ENCODE data around the gene TMEM235.

The TMEM235 gene

DNA sequence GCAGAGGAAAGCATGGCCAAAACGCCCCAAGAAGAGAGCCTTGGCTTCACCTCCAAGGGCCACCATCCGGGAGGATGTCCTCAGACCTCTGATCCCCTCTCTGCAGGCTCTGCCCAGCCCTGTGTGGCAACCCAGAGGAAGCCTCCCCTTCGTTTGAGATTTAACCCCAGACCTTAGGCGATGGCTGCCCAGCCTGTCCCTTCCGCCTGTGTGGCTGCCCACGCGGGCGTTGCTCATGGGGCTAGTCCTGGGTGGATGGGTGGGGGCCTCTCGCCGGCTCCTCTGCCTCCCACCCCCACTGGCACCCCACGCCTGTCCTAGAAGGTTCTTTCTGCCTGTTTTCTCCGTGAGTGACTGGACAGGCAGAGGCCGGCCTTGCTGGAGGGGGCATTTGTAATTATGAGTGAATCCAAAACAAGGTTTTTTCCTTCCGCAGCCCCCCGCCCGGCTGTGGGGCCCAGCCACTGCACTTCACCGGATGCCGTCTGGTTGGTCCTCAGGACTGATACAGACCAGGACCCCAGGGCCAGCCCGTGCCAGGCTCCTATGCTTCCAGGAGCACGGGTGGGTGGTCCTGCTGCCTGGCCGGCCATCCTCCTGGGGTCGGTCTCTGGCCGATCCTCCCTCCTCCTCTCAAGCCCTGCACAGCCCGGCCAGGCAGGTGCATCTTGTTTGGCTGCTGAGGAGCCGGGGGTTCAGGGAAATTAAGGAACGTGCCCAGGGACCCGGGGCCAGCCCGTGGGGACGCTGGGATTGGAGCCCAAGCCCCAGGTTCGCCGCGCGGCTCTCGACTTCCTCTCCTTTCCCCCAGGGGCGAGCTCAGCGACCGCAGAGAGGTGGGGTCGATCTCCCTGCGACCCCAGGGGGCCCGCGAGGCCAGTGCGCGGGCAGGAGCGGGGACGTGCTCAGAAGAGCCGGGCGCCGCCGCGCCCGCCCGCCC, at the start of gene TMEM235:
TSS of gene TMEM235 (plus strand) at position 636 of the 940 bp plus-strand sequence. CDS start 393 bp downstream, outside the sequence.
- DNase-seq, result no peak

DNA sequence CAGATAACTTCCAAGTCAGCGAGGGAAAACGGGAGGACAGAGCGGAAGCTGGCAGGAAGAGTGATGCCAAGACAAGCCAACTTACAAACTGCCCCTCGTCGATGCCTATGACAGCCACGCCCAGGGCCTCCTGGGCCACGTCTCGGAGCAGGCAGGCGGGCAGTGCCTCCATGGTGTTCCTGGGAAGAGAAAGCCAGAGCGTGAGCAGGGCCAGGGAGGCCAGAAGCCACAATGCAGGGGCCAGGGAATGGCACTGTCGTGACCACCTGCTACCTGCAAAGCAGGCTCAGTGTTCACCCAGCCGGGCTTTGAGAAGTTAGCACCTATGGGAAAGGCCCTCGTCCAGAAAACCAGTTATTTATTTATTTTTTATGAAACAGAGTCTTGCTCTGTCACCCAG, 48.9 kb upstream of the TMEM235 start:
- no peak for DNase-seq

DNA sequence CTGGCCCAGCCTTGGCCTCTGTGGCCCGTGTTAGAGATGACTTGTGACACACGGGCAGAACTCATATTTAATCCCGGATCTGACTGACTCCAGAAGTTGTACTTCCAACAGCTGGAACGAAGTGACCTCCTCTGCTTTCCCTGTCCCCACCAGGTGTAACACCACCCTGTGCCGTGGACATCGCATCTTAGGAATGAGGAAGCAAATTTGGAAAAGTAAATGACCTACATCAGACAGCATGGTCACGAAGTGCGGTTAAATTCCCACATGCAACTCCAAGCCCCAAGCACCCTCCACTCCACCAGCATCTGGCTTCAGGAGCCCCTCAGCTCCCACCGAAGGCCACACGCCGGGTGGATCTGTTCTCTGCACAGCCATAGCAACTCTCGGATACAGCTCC, 47.5 kb upstream of the TMEM235 start:
- no peak for DNase-seq

DNA sequence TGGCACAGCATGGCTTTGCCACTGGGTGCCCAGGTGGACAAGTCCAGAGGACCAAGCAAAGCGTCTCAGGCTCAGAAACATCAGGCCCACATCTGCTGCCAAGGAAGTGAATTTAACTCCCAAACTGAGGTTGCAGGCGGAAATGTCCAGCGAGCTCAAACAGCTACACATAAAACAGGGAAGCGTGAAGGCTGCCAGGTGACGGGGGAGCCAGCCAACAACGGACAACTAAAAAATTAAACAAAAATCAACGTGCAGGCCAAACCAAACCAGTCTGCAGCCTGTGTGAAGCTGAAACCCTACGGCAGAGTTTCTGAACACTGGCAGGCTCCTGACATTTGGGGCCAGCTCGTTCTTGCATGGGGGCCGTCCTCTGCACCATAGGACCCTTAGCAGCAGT, 47.1 kb upstream of the TMEM235 start:
- DNase-seq, result no peak

DNA sequence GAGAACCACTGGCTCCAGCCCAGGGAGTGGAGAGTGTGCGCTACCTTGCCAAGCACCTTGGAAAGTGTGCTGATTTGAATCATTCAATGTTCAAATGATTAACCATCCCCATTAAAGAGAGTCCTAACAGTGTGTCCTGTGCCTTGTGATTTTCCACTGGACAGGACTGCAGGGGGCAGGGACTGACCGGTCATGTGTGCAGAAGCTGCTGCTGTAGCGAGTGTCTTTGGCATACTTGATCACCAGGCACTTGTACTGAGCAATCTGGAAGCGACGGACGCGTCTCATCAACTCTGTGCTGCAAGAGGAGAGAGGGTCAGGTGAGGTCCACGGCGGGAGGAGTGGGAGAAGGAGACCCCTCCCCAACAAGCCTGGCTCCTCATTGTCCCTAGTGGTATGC, 46.6 kb upstream of the TMEM235 start:
- no peak for DNase-seq

DNA sequence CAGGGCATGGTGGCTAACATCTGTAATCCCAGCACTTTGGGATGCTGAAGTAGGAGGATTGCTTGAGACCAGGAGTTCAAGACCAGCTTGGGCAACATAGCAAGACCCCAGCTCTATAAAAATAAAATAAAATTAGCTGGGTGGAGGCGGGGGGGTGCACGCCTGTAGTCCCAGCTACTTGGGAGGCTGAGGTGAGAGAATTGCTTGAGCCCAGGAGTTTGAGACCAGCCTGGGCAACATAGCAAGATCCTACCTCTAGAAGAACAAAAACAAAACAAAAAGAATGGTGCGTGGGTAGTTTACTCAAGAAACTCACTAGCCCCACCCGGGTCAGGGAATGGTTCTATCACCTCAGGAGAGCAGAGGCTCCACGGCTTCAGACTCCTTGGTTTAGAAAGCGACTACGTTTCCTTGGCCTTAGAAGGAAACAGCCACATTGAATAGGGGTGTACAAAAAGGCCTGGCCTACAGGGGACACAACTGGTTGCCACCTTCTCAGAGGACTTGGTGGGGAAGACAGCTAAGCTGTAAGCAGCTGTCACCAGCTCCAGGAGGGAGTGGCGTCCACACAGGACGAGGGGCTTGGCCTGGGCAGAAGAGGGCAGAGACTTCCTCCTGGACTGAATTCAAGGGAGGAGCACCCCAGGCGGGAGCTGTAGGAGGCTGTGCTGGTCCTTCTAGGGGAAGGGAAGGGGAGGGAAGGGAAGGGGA, 45.3 kb upstream of the TMEM235 start:
- no peak for DNase-seq

DNA sequence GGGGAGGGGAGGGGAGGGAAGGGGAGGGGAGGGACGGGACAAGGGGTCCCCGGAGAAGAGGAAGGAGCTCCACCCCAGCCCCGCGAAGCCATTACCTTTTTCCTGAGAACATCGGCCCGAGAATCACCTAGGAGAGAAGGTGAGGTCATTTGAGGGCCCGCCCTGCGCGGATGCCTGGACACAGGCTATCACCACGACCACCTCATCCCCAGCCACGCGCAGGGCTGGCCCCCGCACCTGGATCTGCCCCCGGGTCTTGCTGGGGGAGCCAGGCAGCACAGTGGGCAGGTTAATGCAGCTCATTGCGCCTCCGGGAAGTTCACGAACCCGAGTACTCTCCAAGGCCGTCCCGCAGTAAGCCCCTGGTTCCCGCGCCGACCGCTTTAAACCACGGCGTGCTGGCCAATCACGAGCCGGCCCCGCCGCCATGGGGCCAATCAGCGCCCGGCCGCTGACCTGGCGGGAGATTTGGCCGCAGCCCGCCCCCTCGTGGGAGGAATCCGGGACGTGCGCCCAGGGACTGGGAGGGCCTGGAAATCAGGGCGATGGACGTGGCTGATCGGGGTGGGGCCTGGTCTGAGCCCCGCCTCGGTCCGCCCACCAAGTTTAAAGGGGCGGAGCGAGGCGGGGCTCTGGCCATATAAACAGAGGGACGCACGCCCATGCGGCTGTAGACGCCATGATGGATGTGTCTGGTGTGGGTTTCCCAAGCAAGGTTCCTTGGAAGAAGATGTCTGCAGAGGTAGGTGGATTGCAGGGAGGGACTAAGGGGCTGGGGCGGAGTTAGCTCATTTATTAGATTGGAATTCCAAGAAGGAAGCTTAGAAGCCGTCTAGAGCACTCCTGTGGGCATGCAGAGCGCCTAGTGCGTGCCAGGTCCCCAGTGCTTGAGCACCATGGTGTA, 44.5 kb upstream of the TMEM235 start, which contains the start of the genes AFMID and TK1:
TSS of gene AFMID (plus strand) at position 671 of the 904 bp plus-strand sequence. CDS start at position 680, 9 bp downstream.
TSS of gene TK1 (minus strand) at position 361 of the 904 bp plus-strand sequence. CDS start at position 303, 58 bp downstream.
- peak; percentile 92 for DNase-seq

DNA sequence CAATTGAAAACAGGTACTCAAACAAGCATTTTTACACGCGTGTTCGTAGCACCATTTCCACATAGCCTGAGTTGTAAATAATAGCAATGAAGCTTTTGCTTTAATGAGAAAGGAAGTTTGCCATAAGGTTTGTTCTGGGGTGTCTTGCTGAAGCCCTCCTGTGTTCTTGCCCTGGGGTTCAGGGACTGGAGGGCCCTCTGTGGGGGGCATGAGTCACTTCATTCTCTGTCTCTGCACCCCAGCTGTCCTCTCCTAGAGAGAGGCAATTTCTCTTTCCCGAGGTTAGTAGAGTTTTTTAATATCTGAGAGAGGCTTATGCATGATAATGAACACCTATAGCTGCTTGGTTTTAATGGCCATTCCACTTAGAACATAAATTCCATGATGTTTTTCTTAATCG, 34.7 kb upstream of the TMEM235 start:
- DNase-seq, result no peak

DNA sequence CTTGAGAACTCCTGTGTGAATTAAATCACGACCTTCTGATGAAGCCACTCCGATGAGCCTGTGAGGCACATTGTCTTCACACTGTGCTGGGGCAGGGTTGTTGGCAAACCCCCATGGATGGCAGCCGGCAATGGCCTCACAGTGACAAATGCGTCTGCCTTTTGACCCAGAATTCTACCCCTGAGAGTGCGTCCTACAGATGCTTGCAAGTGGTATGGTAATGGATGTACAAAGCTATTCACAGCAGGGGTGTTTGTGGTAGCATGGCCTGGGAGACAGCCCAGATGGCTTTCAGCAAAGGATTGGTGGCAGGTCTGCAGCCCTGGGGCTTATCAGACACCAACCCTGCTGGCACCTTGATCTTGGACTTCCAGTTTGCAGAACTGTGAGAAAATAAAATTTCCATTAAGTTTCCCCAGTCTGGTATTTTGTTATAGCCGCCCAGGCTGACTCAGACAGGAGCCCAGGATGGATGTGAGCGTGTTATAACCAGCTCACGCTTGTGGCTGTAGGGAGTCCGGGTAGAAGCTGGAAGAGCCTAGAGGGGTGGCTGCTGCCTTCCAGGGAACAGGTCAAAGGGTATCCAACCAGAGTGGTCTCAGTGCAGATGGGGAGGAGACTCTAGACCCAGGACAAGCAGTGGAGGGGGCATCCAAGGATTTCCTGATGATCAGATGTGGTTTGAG, 34.1 kb upstream of the TMEM235 start:
- no peak for DNase-seq

DNA sequence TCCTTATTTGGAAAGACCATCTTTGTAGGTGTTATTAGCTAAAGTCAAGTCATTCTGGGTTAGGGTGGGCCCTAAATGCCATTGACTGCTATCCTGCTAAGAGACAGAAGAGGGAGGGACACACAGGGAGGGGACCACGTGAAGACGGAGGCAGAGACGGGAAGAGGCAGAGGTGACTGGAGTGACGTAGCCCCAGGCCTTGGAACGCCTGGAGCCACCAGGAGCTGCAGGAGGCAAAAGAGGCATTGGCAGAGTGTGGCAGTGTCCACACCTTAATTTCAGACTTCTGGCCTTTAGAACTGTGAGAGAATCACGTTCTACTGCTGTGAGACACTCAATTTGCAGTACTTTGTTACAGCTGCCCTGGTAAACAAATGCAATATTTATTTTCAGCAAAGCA, 31.0 kb upstream of the TMEM235 start:
- DNase-seq, result no peak

DNA sequence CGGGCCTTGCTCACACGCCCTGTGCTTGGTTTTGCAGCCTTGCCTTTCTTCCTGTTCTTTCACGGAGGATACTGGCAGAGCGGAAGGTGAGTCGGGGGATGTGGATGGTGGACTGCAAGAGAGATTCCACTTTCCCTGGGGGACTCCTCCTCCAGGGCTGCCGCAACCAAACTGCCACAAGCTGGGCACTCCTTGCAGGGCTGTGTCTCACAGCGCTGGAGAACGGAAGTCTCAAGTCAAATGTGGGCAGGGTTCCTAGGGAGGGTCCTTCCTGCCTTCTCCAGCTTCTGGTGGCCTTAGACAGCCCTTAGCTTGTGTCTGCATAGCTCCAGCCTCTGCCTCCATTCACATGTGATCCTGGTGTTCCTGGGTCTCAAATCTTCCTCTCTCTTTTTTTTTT, 28.8 kb upstream of the TMEM235 start:
- no peak for DNase-seq

DNA sequence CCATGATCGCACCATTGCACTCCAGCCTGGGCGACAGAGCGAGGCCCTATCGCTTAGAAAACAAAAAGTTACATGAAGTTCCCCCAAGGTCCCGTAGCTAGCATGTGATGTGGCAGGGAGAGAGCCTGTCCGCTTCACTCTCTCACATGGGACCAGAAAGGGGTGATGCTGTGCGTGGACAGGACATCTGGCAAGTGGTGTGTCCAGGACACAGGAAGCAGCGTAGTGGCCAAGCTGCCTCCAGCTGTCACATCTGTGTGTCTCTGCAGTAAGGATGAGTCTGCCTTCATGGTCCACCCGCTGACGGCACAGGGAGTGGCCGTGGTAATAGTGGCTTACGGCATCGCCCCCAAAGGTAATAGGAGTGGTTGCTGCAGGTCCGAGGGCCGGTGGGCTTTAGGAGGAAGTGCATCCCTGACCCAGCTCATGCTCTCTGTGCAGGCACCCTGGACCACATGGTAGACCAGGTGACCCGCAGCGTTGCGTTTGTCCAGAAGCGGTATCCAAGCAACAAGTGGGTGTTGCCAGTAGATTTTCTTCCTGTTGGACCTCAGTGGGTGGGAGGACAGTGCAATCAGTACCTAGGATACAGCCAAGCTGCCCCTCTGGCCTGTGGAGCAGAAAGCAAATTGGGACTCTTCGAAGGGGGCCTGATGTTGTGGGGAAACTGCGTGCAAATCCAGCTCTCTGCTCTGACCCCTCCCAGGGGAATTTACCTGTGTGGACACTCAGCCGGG, 26.9 kb upstream of the TMEM235 start:
- no peak for DNase-seq

DNA sequence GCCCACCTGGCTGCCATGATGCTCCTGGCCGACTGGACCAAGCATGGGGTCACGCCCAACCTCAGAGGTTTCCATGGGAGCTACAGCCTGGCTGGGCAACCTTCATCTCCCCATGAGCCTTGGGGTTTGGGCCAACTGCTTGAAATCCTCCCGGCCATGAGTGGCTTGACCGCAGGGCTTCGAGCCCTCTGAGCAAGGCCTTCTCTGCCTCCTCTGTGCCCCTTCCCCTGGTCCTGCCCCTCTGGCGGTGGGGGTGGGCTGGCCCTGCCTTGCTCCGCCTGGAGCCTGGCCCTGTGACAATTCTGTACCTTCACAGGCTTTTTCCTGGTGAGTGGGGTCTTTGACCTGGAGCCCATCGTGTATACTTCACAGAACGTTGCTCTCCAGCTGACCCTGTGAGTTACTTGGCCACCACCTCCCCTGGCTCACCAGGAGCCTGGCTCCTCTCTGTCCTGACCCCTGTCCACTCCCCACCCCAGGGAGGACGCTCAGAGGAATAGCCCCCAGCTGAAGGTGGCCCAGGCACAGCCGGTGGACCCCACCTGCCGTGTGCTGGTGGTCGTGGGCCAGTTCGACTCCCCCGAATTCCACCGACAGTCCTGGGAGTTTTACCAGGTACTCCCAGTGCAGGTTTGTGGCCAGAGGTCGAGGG, 26.2 kb upstream of the TMEM235 start:
- DNase-seq, result no peak

DNA sequence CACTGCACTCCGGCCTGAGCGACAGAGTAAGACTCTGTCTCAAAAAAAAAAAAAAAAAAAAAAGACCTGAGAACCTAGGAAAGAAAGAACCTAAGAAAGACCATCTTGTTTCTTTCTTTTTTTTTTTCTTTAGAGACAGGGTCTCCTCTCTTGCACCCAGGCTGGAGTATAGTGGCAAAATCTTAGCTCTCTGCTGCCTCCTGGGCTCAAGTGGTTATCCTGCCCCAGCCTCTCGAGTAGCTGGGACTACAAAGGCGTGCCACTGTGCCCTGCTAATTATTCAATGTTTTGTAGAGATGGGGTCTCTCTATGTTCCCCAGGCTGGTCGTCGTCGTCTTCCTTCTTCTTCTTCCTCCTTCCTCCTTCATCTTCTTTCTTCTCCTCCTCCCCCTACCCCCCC, 25.1 kb upstream of the TMEM235 start:
- DNase-seq, result no peak

DNA sequence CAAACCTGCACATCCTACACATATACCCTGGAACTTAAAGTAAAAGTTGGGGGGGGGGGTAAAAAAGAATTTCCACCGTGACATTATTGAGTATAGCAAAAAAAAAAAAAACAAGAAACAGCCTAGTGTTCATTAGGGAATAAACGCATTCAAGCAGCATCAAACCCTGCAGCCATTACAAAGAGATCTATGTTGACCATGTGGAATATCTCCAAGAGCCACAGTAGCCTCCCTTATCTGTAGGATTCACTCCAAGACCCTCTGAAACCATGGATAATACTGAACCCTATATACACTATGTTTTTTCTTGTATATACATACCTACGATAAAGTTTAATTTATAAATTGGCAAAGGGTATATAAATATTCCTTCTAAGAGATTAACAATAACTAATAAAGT, 22.9 kb upstream of the TMEM235 start:
- no peak for DNase-seq

DNA sequence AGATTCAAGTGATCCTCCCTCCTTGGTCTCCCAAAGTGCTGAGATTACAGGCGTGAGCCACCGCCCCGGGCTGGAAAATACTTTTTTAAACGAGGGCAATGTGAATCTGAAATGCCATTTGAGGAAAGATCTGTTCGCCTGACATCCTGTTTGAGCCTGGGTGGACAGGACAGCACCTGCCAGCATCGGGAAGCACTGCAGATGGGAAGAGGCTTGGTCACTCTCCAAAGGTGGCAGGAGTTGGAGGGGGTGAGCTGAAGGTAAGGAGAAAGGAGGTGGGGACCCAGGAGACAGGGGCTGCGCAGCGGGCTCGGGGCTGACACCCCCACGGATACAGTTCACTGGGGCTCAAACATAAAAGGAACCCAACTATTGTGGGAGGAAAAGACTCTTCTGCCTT, 21.3 kb upstream of the TMEM235 start:
- DNase-seq, result no peak

DNA sequence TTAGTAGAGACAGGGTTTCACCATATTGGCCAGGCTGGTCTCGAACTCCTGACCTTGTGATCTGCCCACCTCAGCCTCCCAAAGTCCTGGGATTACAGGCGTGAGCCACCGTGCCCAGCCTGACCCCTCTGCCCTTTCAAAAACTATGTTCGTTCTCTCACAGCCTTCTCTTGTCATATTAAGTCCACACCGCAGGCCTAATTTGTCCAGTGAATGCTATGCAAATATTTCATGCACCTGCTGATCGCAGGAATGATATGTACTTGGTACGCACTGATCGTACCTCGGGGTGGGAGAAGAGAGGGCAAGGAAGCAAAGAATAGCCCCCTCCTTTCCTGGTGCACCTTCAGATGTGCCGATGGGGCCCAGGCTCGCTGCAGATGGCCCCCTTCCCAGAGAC, 20.4 kb upstream of the TMEM235 start:
- DNase-seq, result no peak

DNA sequence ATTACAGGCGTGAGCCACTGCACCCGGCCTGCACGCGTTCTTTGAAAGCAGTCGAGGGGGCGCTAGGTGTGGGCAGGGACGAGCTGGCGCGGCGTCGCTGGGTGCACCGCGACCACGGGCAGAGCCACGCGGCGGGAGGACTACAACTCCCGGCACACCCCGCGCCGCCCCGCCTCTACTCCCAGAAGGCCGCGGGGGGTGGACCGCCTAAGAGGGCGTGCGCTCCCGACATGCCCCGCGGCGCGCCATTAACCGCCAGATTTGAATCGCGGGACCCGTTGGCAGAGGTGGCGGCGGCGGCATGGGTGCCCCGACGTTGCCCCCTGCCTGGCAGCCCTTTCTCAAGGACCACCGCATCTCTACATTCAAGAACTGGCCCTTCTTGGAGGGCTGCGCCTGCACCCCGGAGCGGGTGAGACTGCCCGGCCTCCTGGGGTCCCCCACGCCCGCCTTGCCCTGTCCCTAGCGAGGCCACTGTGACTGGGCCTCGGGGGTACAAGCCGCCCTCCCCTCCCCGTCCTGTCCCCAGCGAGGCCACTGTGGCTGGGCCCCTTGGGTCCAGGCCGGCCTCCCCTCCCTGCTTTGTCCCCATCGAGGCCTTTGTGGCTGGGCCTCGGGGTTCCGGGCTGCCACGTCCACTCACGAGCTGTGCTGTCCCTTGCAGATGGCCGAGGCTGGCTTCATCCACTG, 17.3 kb upstream of the TMEM235 start, which contains the start of gene BIRC5:
TSS of gene BIRC5 (plus strand) at position 238 of the 690 bp plus-strand sequence. CDS start at position 302, 64 bp downstream.
- DNase-seq, result peak; percentile 95

DNA sequence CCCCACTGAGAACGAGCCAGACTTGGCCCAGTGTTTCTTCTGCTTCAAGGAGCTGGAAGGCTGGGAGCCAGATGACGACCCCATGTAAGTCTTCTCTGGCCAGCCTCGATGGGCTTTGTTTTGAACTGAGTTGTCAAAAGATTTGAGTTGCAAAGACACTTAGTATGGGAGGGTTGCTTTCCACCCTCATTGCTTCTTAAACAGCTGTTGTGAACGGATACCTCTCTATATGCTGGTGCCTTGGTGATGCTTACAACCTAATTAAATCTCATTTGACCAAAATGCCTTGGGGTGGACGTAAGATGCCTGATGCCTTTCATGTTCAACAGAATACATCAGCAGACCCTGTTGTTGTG, 16.7 kb upstream of the TMEM235 start:
- no peak for DNase-seq
